Activated CD4-positive, alpha-beta T cell treated with anti-CD3 and anti-CD28 coated beads, Interleukin-2, Interleukin-6, amounts not matched to agents 100 ng/mL and 50 ng/mL, durations not matched to agents 16 hours and 8 hours (primary cell): ENCODE results near the gene PRTFDC1.
"Not testable (repeated sequence)": the region's sequence is repeated elsewhere in the genome, so short reads cannot be mapped to it uniquely, and the experiment has no call there.

Experiments
- DNase-seq: peaks from one replicate; pipeline ENCODE4 v3.0.0-alpha.2; 2020

Gene PRTFDC1

GRCh38 chr10:24929056-24929544 is 23.3 kb downstream of the PRTFDC1 start:
- no peak for DNase-seq

GRCh38 chr10:24928163-24928562 is 24.2 kb downstream of the PRTFDC1 start:
- no peak for DNase-seq

- DNase-seq = no peak
Measured at GRCh38 chr10:24926557-24926956, 25.8 kb downstream of the PRTFDC1 start.

- DNase-seq = no peak
Measured at GRCh38 chr10:24925799-24926198, 26.6 kb downstream of the PRTFDC1 start.

GRCh38 chr10:24924483-24924882 is 27.9 kb downstream of the PRTFDC1 start:
- not testable (repeated sequence) for DNase-seq

GRCh38 chr10:24922222-24922868 is 30.1 kb downstream of the PRTFDC1 start:
- DNase-seq = not testable (repeated sequence)

GRCh38 chr10:24920907-24921881 is 31.2 kb downstream of the PRTFDC1 start:
- DNase-seq = peak; percentile 89

- not testable (repeated sequence) for DNase-seq
Measured at GRCh38 chr10:24920192-24920591, 32.2 kb downstream of the PRTFDC1 start.

- DNase-seq = not testable (repeated sequence)
Measured at GRCh38 chr10:24919629-24920028, 32.8 kb downstream of the PRTFDC1 start.

GRCh38 chr10:24917979-24918378 is 34.4 kb downstream of the PRTFDC1 start:
- DNase-seq = no peak

GRCh38 chr10:24917493-24917892 is 34.9 kb downstream of the PRTFDC1 start:
- DNase-seq = no peak

GRCh38 chr10:24916365-24916764 is 36.0 kb downstream of the PRTFDC1 start:
- peak; percentile 33 for DNase-seq

- no peak for DNase-seq
Measured at GRCh38 chr10:24915304-24915703, 37.1 kb downstream of the PRTFDC1 start.

- no peak for DNase-seq
Measured at GRCh38 chr10:24914148-24914547, 38.3 kb downstream of the PRTFDC1 start.

- DNase-seq = no peak
Measured at GRCh38 chr10:24912215-24912614, 40.2 kb downstream of the PRTFDC1 start.

GRCh38 chr10:24911029-24911428 is 41.4 kb downstream of the PRTFDC1 start:
- DNase-seq = no peak

- no peak for DNase-seq
Measured at GRCh38 chr10:24910574-24910973, 41.8 kb downstream of the PRTFDC1 start.

- DNase-seq = no peak
Measured at GRCh38 chr10:24908793-24909423, 43.5 kb downstream of the PRTFDC1 start.

- DNase-seq = no peak
Measured at GRCh38 chr10:24907956-24908355, 44.5 kb downstream of the PRTFDC1 start.

- DNase-seq = no peak
Measured at GRCh38 chr10:24906372-24906771, 46.0 kb downstream of the PRTFDC1 start.

GRCh38 chr10:24904824-24905223 is 47.6 kb downstream of the PRTFDC1 start:
- DNase-seq = no peak

GRCh38 chr10:24902400-24902728 is 50.0 kb downstream of the PRTFDC1 start:
- no peak for DNase-seq

GRCh38 chr10:24901686-24902399 is 50.6 kb downstream of the PRTFDC1 start:
- peak; percentile 57 for DNase-seq
